Measurements from ENCODE around the gene METTL14.

- TF ChIP-seq CTCF (optimal IDR thresholded peaks at IDR 0.05 in 1 of 3, IDR thresholded peaks at IDR 0.05 in 1 of 3, conservative IDR thresholded peaks at IDR 0.05 in 1 of 3; ENCODE audit: extremely low read depth in 1 of 3, insufficient read depth in 2 of 3, low read length in 3 of 3) (no peak), EZH2 (IDR thresholded peaks at IDR 0.05; ENCODE audit: low read length) (no peak)
Observed at GRCh38 chr4:118739022-118739713, 54.0 kb downstream of the METTL14 start.
